ENCODE measurements around the gene DIP2C. TPM values are rescaled to one million over a fixed set of nuclear protein-coding genes. Genes with fewer than 3 reads are reported as not detected.
"Not testable (repeated sequence)": the region's sequence is repeated elsewhere in the genome, so short reads cannot be mapped to it uniquely, and the experiment has no call there.

Gene DIP2C
- total RNA-seq, 1 donor = 1.7 TPM

DNA sequence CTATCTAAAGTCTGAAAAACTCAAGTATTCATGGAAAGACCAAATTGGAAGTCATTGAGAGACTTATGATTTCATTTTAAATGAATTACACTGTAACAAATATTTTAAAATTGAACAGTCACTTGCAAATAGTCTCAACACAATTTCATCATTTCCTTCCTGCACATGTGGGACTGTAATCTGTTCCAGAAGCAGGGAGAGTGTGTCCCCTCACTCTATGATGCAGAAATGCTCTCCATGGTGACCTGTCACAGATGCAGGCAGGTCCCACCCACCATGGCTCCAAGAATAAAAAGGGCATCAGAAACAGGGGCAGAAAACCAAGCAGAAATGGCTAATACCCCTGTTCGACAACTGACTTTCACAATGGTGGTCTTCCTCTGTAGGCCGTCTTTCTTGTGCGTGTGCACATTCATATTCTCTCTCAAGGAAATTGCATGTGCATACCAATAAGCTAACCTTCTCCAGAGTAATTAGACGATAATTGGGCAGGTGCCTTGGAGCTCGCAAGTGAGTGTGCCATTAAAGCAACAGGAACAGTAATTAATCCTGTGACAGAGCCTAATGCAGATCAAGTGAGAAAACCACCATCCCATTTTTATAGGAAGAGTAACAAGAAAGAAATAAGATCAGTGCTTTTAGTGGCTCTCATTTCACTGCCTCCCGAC, 383.3 kb downstream of the DIP2C start:
- H3K27me3 ChIP-seq (ENCODE audit: insufficient read depth, low read length) = no peaks in the 10 kb centered on the region
- H3K9me3 ChIP-seq (ENCODE audit: low read depth, low read length) = no peaks in the 10 kb centered on the region
- H3K4me1 ChIP-seq (ENCODE audit: insufficient read depth, low read length) = peaks cover 6% of the 10 kb centered on the region
- H3K4me3 ChIP-seq (ENCODE audit: low read length) = no peak overlapping the region

DNA sequence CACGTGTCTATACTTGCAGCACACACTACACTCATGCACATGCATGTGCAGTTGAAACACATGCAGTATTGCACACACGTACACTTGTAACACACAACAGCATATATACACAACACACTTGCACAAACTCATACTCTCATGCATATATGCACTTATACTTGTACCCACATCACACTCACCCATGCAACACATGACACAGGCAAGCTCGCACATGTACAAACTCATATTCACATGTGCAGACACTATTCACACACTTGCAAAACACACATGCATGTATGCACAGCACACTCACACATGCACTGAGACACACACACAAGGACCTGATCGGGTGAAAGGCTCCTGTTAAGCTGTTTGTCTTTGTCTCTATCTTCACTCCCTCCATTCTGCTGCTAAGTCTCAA, 384.4 kb downstream of the DIP2C start:
- Histone ChIP-seq H3K27me3 (ENCODE audit: insufficient read depth, low read length) (no peaks in the 10 kb centered on the region), H3K9me3 (ENCODE audit: low read depth, low read length) (no peaks in the 10 kb centered on the region), H3K4me1 (ENCODE audit: insufficient read depth, low read length) (peaks cover 6% of the 10 kb centered on the region), H3K4me3 (ENCODE audit: low read length) (no peak overlapping the region)

DNA sequence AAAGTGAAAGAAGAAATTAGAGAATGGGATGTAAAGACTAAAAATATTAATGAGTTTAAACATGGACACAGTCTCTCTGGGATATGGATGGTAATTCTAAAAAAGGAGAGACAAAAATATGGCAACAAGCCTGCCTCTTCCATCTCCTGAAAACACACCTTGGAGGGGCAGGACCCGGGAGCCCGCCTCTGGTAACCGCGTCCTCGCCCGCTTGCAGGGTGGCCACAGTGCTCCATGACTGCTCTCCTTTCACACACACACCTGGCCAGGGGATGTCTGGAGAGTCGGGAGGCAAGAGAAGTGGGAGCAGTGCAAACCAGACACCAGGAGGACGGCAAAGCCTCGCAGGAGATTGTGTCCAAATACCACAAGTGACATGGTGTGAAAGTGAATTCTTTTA, 387.9 kb downstream of the DIP2C start:
- H3K27me3 ChIP-seq (ENCODE audit: insufficient read depth, low read length) = no peaks in the 10 kb centered on the region
- H3K9me3 ChIP-seq (ENCODE audit: low read depth, low read length) = no peaks in the 10 kb centered on the region
- no peak overlapping the region for H3K4me3 ChIP-seq (ENCODE audit: low read length)
- H3K4me1 ChIP-seq (ENCODE audit: insufficient read depth, low read length) = peaks cover 5% of the 10 kb centered on the region

DNA sequence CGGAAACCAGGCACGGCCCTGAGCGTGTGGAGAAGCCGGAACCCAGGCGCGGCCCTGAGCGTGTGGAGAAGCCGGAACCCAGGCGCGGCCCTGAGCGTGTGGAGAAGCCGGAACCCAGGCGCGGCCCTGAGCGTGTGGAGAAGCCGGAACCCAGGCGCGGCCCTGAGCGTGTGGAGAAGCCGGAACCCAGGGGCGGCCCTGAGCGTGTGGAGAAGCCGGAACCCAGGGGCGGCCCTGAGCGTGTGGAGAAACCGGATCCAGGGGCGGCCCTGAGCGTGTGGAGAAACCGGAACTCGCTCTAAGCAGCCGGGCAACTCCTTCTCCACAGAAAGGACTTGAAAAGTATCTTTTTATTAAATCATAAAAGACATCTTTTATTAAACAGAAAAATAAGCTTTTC, 388.9 kb downstream of the DIP2C start:
- H3K4me3 ChIP-seq (ENCODE audit: low read length); H3K4me1 ChIP-seq (ENCODE audit: insufficient read depth, low read length); H3K27me3 ChIP-seq (ENCODE audit: insufficient read depth, low read length); H3K9me3 ChIP-seq (ENCODE audit: low read depth, low read length): not testable (repeated sequence)

DNA sequence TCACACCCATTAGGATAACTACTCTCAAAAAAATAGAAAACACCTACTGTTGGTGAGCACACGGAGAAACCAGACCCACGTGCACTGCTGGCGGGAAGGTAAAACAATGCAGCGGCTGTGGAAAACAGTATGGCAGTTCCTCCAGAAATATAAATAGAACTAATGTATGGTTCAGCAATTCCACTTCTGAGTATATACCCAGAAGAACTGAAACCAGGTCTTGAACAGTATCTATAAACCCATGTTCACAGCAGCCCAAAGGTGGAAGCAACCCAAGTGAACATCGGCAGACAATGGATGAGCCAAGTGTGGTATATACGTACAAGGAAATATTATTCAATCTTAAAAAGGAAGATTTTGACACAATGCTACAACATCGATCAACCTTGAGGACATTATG, 389.5 kb downstream of the DIP2C start:
- H3K4me3 ChIP-seq (ENCODE audit: low read length) = no peak overlapping the region

DNA sequence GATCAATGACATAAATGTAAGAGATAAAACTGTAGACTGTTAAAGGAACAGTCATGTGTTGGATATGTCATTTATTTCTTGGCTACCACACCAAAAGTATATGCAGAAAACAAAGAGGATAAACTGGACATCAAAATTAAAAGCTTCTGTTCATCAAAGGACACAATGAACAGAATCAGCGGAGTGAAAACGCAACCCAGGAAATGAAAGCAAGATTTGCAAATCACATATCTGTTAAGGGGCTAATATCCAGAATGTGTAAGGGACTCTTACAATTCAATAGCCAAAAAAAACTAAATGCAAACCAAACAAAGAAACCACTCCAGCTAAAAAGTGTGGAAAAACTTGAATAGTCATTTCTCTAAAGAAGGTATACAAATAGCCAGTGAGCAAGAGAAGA, 390.0 kb downstream of the DIP2C start:
- Histone ChIP-seq H3K4me3 (ENCODE audit: low read length) (no peak overlapping the region), H3K9me3 (ENCODE audit: low read depth, low read length) (no peaks in the 10 kb centered on the region), H3K27me3 (ENCODE audit: insufficient read depth, low read length) (no peaks in the 10 kb centered on the region), H3K4me1 (ENCODE audit: insufficient read depth, low read length) (no peaks in the 10 kb centered on the region)

More for the DNA sequence above, 389.5 kb downstream of the DIP2C start:
- Histone ChIP-seq H3K4me1 (ENCODE audit: insufficient read depth, low read length) (no peaks in the 10 kb centered on the region), H3K27me3 (ENCODE audit: insufficient read depth, low read length) (no peaks in the 10 kb centered on the region), H3K9me3 (ENCODE audit: low read depth, low read length) (no peaks in the 10 kb centered on the region)

DNA sequence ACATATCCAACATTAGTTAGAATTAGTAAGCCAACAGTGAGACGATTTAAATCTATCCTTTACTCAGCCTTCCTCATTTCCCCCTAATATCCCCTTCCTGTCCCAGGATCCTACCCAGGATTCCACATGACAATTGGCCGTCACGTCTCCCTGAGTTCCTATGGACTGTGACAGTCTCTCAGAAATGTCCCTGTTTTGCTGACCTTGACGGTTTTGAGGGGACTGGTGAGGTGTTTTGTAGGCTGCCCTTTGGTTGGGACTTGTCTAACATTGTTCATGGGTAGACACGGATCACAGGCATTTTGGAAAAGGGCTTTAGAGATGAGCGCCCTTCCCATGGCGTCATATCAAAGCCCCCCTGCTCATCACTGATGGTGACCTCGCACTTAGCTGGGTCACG, 391.4 kb downstream of the DIP2C start:
- no peaks in the 10 kb centered on the region for H3K27me3 ChIP-seq (ENCODE audit: insufficient read depth, low read length)
- no peaks in the 10 kb centered on the region for H3K4me1 ChIP-seq (ENCODE audit: insufficient read depth, low read length)
- H3K4me3 ChIP-seq (ENCODE audit: low read length) = no peak overlapping the region
- no peaks in the 10 kb centered on the region for H3K9me3 ChIP-seq (ENCODE audit: low read depth, low read length)

DNA sequence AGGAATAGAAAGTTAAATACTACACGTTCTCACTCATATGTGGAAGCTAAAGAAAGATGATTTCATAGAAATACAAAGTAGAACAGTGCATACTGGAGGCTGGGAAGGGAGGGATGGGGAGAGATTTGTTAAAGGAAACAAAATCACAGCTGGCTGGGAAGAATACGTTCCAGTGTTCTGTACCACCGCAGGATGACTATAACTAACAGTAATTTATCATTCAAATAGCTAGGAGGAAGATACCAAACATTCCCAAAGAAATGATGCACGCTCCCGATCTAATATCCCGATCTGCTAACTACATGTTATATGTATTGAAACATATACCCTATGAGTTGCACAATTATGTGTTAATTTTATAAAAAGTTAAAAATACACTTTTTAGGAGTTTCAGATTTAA, 391.9 kb downstream of the DIP2C start:
- H3K4me3 ChIP-seq (ENCODE audit: low read length) = no peak overlapping the region
- H3K27me3 ChIP-seq (ENCODE audit: insufficient read depth, low read length) = no peaks in the 10 kb centered on the region
- H3K9me3 ChIP-seq (ENCODE audit: low read depth, low read length) = no peaks in the 10 kb centered on the region
- H3K4me1 ChIP-seq (ENCODE audit: insufficient read depth, low read length) = no peaks in the 10 kb centered on the region

DNA sequence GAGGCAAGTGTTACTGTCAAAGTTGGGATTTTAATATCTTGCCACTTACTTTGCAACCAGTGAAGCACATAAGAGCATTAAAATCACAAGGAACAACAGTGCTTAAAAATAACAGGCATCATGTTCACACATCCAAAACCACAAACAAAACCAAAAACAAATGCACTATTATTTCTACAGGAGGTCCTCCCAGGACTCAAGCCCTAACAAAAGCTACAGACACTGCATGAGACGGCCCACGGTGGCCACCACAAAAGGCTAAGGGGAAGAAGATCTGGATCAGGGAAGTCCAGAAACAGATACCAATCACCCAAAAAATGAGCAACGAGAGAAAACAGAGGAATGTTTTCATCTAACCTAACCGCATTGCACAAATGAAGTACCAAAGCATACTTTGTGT, 395.8 kb downstream of the DIP2C start:
- no peaks in the 10 kb centered on the region for H3K4me1 ChIP-seq (ENCODE audit: insufficient read depth, low read length)

DNA sequence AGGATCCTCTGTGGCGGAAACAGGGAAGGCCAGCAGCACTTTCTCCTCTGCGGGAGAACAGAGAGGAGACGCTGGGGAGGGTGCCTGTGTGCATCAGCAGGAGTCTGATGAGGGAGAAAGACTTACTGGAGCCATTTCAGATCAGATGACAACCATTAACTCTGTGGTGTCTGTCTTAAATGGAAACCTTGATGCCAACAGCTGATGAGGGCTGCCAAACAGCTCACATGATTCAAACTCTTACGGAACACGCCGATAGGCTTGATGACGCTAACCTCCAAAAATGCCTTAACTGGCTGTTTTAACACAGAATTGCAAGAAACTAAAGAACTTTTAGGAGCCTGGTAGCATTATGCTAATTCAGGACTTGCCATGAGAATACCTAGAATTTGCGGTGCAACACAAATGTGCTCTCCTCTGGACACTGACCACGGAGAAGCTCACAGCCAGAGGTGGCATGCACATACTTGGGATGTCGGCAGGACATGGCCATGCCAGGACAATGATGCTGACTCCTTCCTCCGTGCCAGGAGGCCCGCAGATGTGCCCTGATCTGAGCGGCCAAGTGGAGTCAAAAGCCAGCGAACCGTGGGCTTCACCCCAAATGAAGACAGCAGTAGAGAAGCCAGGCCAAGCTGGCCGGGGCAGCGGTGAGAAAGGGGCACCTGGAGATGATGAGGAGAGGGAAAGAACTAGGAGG, 399.3 kb downstream of the DIP2C start:
- Histone ChIP-seq H3K27me3 (ENCODE audit: insufficient read depth, low read length) (no peaks in the 10 kb centered on the region), H3K9me3 (ENCODE audit: low read depth, low read length) (no peaks in the 10 kb centered on the region), H3K4me3 (ENCODE audit: low read length) (no peak overlapping the region), H3K4me1 (ENCODE audit: insufficient read depth, low read length) (no peaks in the 10 kb centered on the region)

More for the DNA sequence above, 395.8 kb downstream of the DIP2C start:
- Histone ChIP-seq H3K27me3 (ENCODE audit: insufficient read depth, low read length) (no peaks in the 10 kb centered on the region), H3K9me3 (ENCODE audit: low read depth, low read length) (no peaks in the 10 kb centered on the region), H3K4me3 (ENCODE audit: low read length) (no peak overlapping the region)

DNA sequence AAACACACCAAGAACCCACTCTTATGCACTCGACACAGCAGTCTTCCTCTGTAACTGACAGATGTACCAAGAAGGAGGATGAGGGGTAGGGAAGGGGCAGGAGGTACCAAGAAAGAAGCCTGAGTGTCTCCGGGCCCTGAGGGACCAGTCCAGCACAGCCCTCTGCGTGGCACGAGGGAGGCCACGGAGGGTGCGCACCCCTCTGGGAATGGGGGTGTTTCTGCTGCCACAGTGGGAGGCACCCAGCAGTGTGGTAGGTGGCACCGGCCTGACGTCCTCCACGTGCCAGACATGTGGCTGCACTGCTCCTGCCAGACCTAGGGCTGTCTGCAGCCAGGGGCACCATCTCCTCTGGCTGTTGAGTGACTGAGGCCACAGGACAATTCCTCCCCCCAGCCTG, 399.9 kb downstream of the DIP2C start:
- no peak overlapping the region for H3K4me3 ChIP-seq (ENCODE audit: low read length)
- H3K27me3 ChIP-seq (ENCODE audit: insufficient read depth, low read length) = no peaks in the 10 kb centered on the region
- no peaks in the 10 kb centered on the region for H3K9me3 ChIP-seq (ENCODE audit: low read depth, low read length)
- no peaks in the 10 kb centered on the region for H3K4me1 ChIP-seq (ENCODE audit: insufficient read depth, low read length)

DNA sequence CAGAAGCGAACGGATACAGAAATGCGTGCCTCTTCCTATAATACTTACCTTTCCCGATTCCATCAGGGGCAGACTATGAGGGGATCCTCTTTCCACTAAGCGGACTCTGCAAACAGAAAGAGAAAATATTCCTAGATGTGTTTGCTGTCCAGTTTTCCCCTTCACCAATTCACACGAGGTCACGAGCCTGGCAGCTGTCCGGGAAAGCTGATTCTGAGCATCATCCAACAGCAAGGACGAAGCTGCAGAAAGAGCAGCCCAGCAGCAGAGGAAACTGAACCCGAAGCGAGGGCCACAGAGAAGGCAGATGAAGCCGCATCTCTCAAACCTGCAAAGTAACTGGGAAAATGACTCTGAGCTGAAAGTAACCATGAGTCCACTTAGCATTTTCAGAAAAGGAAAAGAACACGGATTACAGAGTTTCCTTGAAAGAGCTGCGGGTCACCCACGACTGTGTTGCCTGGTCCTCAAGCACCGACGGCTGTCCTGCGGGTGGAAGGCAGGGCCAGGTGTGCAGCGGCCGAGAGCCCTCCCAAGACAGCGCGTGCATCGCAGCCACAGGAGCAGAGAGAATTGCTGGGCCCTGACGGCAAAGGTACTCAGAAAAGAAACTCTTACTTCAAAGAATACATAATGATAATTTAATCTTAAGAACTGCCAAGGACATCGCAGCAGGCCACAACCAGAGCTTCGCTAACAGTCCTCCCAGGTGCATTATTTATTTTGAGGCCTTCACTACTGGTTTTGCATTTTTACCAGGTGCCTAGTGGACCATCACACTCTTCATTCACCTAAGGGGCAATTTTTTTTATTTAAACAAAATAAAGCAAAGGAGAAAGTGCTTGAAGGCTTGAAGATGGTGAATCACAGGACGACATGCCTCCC, 400.9 kb downstream of the DIP2C start:
- no peak overlapping the region for H3K4me3 ChIP-seq (ENCODE audit: low read length)
- no peaks in the 10 kb centered on the region for H3K27me3 ChIP-seq (ENCODE audit: insufficient read depth, low read length)
- no peaks in the 10 kb centered on the region for H3K4me1 ChIP-seq (ENCODE audit: insufficient read depth, low read length)
- no peaks in the 10 kb centered on the region for H3K9me3 ChIP-seq (ENCODE audit: low read depth, low read length)

DNA sequence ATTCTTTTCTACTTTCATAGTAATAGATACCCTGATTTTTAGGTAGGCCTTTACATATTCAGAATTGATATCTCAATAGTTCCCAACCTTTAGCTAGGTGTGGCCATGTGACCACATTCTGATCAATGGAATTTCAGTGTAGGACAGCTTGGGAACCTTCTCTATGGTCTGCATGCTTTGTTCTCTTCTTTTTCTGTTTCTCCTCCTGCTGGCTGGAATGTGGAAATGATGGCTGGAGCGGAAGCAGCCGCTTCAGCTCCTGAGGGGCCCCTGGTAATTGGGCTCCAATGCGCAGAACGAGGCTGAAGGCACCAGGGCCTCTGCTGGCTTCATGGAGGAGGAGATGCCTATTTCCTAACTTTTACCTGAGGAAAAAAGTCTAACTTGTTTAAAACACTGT, 401.7 kb downstream of the DIP2C start:
- Histone ChIP-seq H3K4me1 (ENCODE audit: insufficient read depth, low read length) (no peaks in the 10 kb centered on the region), H3K9me3 (ENCODE audit: low read depth, low read length) (no peaks in the 10 kb centered on the region), H3K27me3 (ENCODE audit: insufficient read depth, low read length) (no peaks in the 10 kb centered on the region), H3K4me3 (ENCODE audit: low read length) (no peak overlapping the region)

DNA sequence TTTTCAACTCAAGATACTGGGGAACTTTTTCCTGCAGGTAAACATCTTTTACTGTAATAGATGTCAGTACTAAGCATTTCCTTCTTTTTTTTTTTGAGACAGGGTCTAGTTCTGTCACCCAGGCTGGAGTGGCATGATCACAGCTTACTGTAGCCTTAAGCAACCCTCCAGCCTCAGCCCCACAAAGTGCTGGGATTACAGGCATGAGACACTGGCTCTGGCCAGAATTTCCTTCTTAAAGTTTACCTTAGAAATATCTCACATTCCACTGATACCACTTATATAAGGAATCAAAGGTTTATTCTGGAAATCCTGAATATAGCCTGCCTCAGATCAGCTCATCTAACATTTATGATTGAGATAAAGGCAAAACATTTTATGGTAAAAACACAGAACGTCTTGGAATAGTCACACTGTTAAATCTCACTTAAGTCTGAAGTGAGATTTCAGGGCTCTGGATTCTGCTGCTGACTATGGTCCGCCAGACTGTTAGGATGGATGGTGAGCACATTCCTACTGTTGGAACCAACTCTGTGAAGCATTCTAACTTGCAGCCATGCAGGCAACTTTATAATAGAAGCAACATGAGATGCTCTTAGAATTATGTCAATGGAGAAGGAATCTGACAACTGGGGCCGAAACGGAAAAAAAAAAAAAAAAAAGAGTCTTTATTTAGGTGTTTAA, 402.3 kb downstream of the DIP2C start:
- Histone ChIP-seq H3K4me1 (ENCODE audit: insufficient read depth, low read length) (no peaks in the 10 kb centered on the region), H3K27me3 (ENCODE audit: insufficient read depth, low read length) (no peaks in the 10 kb centered on the region), H3K9me3 (ENCODE audit: low read depth, low read length) (no peaks in the 10 kb centered on the region), H3K4me3 (ENCODE audit: low read length) (no peak overlapping the region)

DNA sequence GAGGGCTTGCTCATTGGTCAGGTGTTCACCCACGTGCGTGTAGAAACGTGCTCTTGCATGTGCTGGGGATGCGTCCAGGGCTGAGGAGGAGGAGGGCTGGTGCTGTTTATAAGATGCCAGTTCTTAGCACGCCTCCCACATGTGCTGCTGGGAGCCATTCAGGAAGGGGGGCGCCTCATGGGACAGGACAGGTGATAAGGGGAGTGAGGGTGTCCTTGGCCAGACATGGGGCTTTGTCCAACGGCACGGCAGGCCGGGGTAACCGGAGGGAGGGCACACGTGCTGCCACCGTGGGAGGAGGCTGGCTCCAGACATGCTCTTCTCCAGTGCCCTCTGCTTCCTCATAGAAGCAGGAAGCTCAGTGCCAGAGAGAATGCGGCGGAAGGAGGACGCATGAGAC, 404.3 kb downstream of the DIP2C start:
- no peaks in the 10 kb centered on the region for H3K9me3 ChIP-seq (ENCODE audit: low read depth, low read length)
- H3K4me1 ChIP-seq (ENCODE audit: insufficient read depth, low read length) = no peaks in the 10 kb centered on the region
- no peak overlapping the region for H3K4me3 ChIP-seq (ENCODE audit: low read length)
- H3K27me3 ChIP-seq (ENCODE audit: insufficient read depth, low read length) = no peaks in the 10 kb centered on the region
